ENCODE results near the gene TTC7B.

The TTC7B gene

DNA sequence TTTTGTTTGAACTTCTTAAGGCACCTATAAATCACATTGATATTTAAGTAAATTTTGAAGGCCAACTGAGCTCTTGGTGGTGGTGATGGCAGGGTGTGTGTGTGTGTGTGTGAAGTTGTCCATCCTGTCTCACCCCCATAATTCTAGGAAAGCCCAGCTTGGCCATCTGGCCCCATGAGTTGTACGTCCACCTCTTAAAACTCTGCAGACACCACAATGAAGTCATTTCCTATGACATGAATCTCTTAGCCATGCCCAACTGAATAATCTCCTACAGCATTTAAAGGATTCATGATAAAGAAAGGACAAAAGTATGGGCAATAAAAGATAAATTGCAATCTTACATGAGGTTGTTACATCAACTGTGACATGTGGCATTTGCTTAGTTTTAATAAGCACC lies 123.4 kb downstream of the TTC7B start:
- TF ChIP-seq, protein P1, sequence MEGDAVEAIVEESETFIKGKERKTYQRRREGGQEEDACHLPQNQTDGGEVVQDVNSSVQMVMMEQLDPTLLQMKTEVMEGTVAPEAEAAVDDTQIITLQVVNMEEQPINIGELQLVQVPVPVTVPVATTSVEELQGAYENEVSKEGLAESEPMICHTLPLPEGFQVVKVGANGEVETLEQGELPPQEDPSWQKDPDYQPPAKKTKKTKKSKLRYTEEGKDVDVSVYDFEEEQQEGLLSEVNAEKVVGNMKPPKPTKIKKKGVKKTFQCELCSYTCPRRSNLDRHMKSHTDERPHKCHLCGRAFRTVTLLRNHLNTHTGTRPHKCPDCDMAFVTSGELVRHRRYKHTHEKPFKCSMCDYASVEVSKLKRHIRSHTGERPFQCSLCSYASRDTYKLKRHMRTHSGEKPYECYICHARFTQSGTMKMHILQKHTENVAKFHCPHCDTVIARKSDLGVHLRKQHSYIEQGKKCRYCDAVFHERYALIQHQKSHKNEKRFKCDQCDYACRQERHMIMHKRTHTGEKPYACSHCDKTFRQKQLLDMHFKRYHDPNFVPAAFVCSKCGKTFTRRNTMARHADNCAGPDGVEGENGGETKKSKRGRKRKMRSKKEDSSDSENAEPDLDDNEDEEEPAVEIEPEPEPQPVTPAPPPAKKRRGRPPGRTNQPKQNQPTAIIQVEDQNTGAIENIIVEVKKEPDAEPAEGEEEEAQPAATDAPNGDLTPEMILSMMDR (IDR thresholded peaks at IDR 0.05; ENCODE audit: insufficient read depth, low read depth, low read length, missing control alignments): no peak
- H3K4me3 ChIP-seq (ENCODE audit: low read depth, low read length): no peak overlapping the region
- no peak for DNase-seq (ENCODE audit: low read depth)

DNA sequence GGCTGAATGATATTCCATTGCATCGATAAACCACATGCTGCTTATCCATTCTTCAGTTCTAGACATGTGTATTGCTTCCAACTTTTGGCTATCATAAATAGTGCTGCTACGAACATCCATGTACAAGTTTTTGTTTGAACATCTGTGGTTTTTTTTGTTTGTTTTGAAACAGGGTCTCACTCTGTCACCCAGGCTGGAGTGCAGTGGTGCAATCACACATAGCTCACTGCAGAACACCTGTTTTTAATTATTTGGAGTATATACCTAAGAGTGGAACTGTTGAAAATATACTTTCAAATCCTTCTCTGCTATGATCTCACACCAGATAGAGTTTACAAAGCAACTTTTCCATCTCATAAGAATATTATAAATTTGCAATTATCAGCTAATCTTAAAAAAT lies 124.2 kb downstream of the TTC7B start:
- TF ChIP-seq, protein P1 (IDR thresholded peaks at IDR 0.05; ENCODE audit: insufficient read depth, low read depth, low read length, missing control alignments): no peak
- no peak overlapping the region for H3K4me3 ChIP-seq (ENCODE audit: low read depth, low read length)
- DNase-seq (ENCODE audit: low read depth): no peak

DNA sequence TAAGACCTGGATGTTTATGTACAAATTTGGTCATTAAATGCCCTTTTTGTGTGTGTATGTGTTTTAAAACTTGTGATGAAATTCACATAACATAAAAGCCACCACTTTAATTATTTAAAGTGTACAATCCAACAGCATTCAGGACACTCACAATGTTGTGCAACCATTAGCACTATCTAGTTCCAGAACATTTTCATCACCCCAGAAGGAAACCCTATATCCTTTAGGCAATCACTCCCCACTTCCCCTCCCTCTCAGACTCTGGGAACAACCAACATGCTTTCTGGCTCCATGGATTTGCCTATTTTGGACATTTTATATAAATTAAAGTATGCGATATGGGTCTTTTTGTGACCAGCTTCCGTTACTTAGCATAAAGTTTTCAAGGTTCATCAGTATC lies 124.6 kb downstream of the TTC7B start:
- H3K4me3 ChIP-seq (ENCODE audit: low read depth, low read length): no peak overlapping the region
- DNase-seq (ENCODE audit: low read depth): no peak
- TF ChIP-seq, protein P1 (IDR thresholded peaks at IDR 0.05; ENCODE audit: insufficient read depth, low read depth, low read length, missing control alignments): no peak

DNA sequence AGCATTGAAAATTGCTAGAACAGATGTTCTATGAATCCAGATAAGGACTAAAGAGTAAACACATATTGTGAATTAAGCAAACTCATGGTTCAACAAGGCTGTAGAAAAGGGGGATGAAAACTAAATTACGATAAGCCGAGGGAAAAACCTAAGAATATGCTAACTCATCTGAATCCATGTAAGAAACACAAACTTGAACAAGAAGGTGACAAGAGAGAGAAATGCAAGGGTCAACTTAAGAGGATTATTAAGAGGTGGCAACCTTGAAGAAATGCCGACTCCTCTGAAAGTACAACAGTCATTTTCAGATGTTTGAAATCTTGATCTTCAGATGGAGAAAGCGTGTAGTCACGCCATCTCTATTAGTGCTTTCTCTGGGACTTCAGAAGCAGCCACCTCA lies 128.6 kb downstream of the TTC7B start:
- TF ChIP-seq, protein P1 (IDR thresholded peaks at IDR 0.05; ENCODE audit: insufficient read depth, low read depth, low read length, missing control alignments): no peak
- H3K4me3 ChIP-seq (ENCODE audit: low read depth, low read length): no peak overlapping the region
- DNase-seq (ENCODE audit: low read depth): no peak

DNA sequence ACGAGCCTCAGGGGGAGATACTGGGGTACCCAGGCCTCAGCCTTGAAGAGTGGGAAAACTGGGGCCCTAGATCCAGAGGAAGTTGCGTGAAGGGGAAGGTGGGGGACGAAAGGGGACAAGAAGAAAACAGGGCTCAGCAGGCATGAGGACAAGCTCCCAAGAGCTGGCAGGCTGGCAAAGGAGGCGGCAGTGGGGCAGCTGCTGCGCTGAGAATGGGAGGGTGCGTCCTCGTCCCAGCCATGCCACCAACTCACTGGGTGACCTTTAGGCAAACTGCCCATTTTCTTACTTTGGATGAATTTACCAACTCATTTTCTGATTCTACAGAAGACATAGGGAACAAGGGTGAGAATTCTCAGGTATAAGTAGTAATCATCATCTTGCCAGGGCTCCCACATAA lies 133.6 kb downstream of the TTC7B start:
- TF ChIP-seq, protein P1 (IDR thresholded peaks at IDR 0.05; ENCODE audit: insufficient read depth, low read depth, low read length, missing control alignments): no peak
- no peak overlapping the region for H3K4me3 ChIP-seq (ENCODE audit: low read depth, low read length)
- DNase-seq (ENCODE audit: low read depth): no peak

DNA sequence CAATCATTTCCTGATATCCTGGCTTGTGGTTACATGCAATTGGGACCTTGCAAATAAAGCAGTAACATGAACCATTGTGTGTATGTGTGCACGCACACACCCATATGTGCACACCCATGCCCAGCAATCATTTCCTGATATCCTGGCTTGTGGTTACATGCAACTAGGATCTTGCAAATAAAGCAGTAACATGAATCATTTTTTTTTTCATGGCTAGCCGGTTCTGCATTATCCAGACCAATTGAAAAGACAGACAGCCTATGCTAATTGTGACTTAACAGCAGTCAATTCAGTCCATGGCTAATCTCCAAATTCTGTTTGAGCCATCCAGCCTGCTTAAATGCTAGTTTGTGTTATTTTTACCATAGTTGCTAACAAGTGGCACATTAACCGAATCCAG lies 134.3 kb downstream of the TTC7B start:
- DNase-seq (ENCODE audit: low read depth): no peak
- no peak overlapping the region for H3K4me3 ChIP-seq (ENCODE audit: low read depth, low read length)
- TF ChIP-seq, protein P1 (IDR thresholded peaks at IDR 0.05; ENCODE audit: insufficient read depth, low read depth, low read length, missing control alignments): no peak

DNA sequence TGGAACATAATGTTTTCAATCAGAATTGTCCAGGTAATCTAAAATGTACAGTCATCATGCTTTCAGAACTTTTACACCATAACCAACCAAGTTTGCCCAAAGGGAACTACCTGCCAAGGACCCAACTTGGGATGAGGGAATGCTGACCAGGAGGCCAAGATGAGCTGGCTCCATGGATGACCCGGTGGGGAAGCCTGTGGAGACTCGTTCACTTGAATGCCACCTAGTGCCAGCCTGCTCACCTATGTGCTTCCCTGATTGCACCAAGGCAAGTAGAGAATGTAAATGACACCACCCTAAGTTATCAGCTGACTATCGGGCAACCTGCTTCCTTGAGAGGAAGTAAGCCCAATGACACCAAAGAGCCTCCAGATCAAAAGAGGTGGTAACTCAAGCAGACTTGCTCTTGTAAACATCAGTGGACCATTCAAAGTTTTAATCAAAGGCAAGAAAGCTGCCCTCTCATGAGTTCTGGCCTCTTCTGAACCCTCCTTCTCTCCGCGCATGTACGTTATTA lies 137.3 kb downstream of the TTC7B start:
- DNase-seq (ENCODE audit: low read depth): no peak
- TF ChIP-seq, protein P1 (IDR thresholded peaks at IDR 0.05; ENCODE audit: insufficient read depth, low read depth, low read length, missing control alignments): no peak

More for the DNA sequence above, 137.3 kb downstream of the TTC7B start:
- no peak overlapping the region for H3K4me3 ChIP-seq (ENCODE audit: low read depth, low read length)
